Smooth muscle cell of the coronary artery (primary cell): ENCODE data around the gene CRABP1. TPM values are rescaled to one million over a fixed set of nuclear protein-coding genes. Genes with fewer than 3 reads are reported as not detected.

Source experiments
- total RNA-seq: library from RNA; depleted of rRNA; stranded (reverse); fragments of >200 nt; gene quantifications from 2 replicates; pipeline ENCODE4 v1.2.3, GENCODE V29; 2014; ENCODE audit warnings: low replicate concordance

CRABP1 gene
- total RNA-seq: not detected in 2 replicates

DNA sequence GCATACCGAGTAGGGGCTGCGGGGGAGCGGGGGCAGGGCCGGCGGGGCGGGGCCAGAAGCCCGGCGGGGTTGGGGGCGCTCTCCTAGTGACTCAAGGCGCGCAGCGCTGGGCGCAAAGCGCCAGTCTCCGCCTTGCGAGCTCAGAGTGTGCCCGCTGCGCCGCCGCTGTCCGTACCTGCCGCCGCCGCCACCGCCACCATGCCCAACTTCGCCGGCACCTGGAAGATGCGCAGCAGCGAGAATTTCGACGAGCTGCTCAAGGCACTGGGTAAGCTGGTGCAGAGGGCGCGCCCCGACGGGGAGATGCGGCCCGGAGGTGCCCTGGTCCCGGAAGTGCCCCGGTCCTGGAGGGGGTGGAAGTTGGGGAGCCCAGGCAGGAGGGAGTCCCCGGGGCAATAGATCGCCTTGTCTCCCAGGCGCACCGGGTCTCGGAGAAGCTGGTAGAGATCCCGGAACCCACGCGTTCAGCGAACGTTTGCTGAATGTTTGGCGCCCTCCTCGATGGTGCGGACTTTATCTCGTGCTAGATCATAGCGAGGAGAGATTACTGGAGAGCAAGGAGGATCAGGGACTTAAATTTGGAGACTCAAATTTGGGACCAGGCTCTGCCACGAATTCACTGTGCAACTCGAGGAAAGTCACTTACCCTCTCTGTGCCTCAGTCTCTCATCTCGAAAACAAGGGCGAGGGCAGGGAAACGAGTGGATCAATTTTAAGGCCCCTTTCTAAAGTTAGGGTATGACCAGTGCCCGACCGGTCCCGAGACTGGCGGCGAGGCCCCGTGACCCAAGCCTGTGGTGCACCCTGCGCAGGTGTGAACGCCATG is at the start of gene CRABP1:
TSS of gene CRABP1 (plus strand) at position 123 of the 826 bp plus-strand sequence. CDS start at position 199, 76 bp downstream.

DNA sequence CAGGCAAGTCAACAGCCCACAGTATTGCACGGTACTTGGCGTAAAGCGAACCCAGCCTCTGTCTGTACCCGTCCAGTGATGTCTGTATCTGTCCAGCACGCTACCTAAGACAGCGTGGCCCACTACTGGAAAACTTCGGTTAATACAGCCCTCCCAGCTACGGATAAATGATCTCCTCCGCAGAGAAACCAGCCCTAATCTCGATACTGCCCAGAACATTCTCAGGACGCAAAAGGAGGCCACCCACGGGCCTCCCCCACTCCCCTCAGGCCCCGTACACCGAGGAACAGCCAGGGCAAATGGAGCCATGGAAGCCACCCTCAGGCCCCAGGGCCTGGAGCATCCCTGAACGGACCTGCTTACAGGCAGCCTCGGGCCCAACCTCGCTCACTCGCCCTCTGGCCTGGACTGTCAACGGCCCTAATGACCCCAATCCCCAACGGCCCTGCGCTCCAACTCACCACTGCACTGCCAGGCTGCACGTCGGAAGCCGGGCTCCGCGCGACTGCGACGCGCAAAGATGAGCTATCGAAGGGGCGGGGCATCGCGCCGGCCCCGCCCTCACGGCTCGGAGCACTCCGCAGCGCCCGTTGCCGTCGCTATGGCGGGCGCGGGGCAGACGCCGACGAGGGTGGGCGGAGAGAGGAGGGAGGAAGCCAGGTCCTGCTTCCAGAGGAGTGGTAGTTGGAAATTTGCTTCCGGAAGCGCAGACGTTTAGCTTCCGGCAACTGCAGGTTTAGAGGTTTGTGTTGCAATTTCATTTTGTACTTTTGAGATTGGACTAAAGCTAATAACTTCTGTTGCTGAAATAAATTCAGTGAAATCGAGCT is 40.8 kb upstream of the CRABP1 start, which contains the start of gene SKIC8:
TSS of gene SKIC8 (minus strand) at position 509 of the 830 bp plus-strand sequence. CDS start 3,923 bp downstream, outside the sequence.

Other genes with a start within 250 kb of the CRABP1 start
- gene SH2D7, start 247.8 kb upstream of the CRABP1 start, total RNA-seq: not detected in 2 replicates
- 1.4 and 3.2 TPM in 2 replicates for gene CIB2, start 208.9 kb upstream of the CRABP1 start, total RNA-seq
- gene IDH3A, start 191.0 kb upstream of the CRABP1 start, total RNA-seq: 20.8 and 33.9 TPM in 2 replicates
- under 0.01 TPM in 1 of 2 replicates, not detected in the other for gene ACSBG1, start 105.8 kb upstream of the CRABP1 start, total RNA-seq
- 0.75 and 3.2 TPM in 2 replicates for gene DNAJA4, start 75.8 kb upstream of the CRABP1 start, total RNA-seq
- gene SKIC8, start 40.7 kb upstream of the CRABP1 start, total RNA-seq: 69.5 and 94.6 TPM in 2 replicates
- 13.3 and 15.9 TPM in 2 replicates for gene IREB2, start 97.9 kb downstream of the CRABP1 start, total RNA-seq
- gene HYKK, start 167.2 kb downstream of the CRABP1 start, total RNA-seq: 0.70 and 2.9 TPM in 2 replicates
- gene PSMA4, start 200.1 kb downstream of the CRABP1 start, total RNA-seq: 61.3 and 157 TPM in 2 replicates
- 0.12 and 0.53 TPM in 2 replicates for gene CHRNA5, start 225.2 kb downstream of the CRABP1 start, total RNA-seq